GM18868 (cell line): Measurements from ENCODE around the gene PNRC1.
"Not testable (repeated sequence)": the region's sequence is repeated elsewhere in the genome, so short reads cannot be mapped to it uniquely, and the experiment has no call there.

Source experiments
- ATAC-seq: cut with Tn5 transposase; IDR thresholded peaks from one replicate; pipeline ENCODE4 v1.9.1; 2021; ENCODE audit warnings: mild to moderate bottlenecking, moderate library complexity; ENCODE audit not compliant: unreplicated experiment

The PNRC1 gene

DNA sequence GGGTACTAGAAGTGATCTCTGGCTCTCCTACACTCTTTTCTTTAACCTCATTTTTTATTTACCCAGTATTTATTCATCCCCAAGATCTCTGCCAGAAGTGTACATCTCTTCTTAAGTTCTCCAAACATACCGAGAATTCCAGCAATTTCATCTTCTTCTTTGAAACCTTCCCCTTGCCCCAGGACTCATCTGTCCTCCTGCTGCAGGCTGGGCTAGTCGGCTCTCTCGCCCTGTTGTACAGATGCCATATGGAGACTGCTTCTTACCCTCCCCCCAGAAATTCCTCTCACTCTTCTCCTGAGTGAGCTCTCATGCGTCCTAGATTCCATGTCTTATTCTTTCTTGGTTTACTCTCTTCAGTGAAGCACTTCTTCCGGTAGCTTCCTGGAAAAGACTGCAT is 21.9 kb upstream of the PNRC1 start:
- no peak for ATAC-seq

- ATAC-seq, result no peak
Observed at GRCh38 chr6:89059227-89059626, 21.3 kb upstream of the PNRC1 start.

DNA sequence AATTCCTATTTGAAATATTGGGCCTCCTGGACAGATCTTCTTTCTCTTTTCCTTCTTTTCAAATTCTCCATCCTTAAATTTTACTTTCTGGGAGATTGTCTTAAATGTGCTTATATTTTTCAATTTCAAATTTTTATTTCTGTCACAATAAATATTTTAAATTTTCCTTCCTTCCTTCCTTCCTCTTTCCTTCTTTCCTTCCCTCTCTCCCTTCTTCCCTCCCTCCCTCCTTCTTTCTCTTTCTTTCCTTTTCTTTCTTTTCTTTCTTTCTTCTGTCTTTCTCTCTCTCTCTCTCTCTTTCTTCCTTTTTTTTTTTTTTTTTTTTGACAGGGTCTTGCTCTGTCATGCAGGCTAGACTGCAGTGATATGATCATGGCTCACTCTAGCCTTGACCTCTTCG is 16.7 kb upstream of the PNRC1 start:
- ATAC-seq, result no peak

DNA sequence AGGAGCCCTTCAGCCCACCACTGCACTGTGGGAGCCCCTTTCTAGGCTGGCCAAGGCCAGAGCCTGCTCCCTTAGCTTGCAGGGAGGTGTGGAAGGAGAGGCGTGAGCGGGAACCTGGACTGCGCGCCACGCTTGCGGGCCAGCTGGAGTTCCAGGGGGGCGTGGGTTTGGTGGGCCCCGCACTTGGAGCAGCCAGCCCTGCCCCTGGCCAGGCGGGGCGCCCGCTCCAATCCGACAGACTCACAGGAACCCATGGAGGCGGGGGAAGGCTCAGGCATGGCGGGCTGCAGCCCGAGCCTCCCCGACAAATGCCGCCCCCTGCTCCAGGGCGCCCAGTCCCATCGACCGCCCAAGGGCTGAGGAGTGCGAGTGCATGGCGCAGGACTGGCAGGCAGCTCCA is 15.6 kb upstream of the PNRC1 start:
- ATAC-seq, result not testable (repeated sequence)

DNA sequence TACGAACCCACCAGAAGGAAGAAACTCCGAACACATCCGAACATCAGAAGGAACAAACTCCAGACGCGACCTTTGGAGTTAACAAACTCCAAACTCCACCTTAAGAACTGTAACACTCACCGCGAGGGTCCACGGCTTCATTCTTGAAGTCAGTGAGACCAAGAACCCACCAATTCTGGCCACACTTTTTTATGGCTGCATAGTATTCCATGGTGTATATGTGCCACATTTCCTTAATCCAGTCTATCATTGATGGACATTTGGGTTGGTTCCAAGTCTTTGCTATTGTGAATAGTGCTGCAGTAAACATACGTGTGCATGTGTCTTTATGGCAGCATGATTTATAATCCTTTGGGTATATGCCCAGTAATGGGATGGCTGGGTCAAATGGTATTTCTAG is 14.4 kb upstream of the PNRC1 start:
- ATAC-seq, result not testable (repeated sequence)

GRCh38 chr6:89066940-89067646 is 13.5 kb upstream of the PNRC1 start:
- no peak for ATAC-seq

DNA sequence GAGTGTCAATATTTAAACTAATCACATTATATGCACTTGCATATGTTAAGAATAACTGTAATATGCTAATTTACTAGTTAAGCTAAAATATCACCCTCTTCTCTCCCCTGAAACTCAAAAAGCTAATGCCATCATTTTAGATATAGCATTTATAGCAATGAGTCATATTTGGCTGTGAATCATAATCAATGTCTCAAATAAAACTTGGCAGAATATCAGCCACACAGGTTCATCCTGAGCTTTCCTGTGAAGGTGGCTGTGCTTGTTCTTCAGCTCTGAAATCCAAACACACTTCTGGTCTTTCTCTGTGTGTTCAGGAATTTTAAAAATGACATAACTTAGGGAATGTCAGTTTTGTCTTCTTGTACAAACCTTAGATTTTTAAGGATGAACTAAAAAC is 12.8 kb upstream of the PNRC1 start:
- ATAC-seq, result no peak

DNA sequence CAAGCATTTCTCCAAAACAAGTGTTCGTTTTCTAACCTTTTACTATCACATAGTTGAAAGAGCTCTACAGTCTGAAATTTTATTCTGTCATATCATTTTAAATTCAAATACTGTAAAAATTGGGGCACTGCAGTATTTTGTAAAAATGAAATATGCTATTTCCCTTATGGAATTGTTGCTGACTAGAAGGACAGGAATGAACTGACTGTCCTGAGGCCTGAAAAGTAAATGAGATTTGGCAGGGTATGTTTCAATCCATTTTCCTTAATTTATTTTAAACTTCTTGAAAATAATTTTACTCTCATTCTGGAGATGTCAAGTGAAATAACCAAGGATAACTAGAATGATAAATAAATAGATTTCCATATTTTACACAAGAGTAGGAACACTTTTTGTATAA is 11.9 kb upstream of the PNRC1 start:
- ATAC-seq, result no peak

DNA sequence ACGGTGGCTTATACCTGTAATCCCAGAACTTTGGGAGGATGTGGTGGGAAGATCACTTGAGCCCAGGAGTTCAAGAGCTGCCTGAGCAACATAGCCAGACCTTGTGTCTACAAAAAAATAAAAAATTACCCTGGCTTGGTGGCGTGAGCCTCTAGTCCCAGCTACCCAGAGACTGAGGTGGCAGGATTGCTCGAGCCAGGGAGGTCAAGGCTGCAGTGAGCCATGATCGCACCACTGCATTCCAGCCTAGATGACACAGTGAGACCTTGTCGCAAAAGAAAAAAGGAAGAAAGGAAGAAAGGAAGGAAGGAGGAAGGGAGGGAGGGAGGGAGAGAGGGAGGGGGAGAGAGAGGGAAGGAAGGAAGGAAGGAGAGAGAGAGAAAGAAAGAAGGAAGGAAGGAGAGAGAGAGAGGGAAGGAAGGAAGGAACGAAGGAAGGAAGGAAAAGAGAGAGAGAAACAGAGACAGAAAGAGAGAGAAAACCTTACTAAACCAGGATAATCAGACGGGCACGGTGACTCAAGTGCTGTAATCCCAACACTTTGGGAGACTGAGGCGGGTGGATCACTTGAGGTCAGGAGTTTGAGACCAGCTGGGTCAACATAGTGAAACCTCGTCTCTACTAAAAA is 10.9 kb upstream of the PNRC1 start:
- no peak for ATAC-seq

DNA sequence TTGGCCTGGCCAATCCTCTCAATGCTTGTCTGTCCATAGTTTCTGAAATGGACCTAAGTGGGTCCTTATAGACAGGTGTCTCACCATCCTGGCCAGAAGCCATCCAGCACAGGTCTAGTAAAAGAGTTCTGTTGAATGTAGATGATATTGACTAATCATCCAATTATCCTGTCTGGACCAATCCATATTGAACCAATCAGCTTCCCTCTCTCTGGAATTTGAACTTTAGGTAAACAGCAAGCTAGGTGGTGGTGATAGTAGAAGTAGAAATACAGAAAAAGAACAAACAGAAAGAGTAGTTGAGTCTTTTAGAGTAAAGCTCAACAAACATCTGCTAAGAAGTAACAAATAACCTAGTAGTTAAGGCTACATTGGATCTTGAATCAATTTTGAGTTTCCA is 9.5 kb upstream of the PNRC1 start:
- no peak for ATAC-seq

DNA sequence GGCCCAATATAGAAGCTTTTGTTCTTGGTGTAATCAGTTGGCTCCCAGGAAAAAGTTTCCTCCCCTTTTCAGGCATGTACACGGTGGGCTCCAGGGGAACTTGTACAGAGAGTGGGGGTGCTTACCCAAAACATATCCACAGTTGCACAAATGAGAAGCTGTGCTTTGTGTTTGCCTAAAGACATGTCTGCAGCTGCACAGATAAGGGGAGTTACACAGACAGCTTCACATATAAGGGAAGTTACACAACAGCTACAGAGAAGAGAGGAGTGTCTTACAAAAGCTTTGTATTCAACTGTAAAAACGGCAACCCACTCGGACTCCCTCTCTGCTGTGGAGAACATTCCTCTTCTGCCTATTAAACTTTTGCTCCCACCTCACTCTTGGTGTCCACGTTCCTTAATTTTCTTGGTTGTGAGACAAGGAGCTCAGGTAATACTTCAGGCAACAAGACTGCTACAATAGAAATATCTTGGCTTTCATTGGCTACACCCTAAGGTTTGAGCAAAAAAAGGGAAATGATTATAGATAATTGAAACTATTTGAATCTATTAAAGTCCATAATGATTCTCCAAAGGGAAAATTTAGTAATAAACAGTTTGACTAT is 7.4 kb upstream of the PNRC1 start:
- ATAC-seq, result no peak

DNA sequence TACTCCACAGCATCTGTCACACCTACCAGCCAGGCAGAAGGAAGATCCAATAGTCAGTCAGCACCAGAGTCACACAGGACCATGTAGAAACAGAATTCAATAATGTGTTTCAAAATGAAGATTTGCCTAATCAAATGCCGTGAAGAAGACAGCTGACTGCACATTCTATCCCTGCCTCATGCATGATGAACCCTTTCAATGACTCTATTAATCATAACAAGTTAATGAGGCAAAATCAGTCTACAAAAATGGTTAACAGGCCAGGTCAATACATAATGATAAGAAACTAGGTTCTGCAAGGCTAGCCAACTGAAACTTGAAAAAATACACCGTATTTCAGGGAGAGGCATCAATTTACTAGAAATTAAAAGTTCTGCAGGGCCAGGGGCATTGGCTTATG is 6.7 kb upstream of the PNRC1 start:
- no peak for ATAC-seq

DNA sequence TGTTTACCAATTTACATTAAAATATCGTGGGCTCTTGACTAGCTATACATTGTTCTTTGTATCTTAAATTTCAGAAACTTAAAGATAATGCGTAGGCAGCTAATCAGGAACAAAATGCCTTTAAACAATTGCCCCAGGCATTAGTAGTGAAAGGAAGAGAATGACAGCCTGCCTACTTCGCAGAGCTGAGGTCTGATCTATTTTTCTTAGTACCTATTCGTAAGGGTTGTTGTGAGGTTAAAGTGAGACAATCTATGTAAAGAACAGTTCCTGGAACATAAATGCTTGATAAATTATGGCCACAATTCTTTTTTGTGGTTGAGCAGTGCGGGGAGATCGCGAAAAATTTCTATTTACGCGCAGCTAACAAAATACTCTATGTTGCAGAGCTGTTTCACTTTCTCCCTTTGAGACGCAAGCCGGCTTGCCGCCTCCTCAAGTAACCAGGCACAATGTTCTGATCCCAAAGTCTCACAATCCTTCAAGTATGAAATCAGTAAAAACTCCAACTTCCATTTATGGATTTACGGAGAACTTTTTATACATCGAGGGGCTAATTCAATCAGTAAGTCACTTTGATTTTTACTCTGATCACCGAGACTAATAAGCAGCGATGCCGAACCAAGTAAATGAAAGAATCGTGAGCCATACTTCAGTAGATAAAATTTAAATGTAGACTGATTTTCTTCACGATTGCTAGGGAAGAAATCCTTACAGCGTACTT is 878 bp upstream of the PNRC1 start:
- ATAC-seq, result no peak

- peak; percentile 11 for ATAC-seq
Observed at GRCh38 chr6:89081129-89081422, 525 bp downstream of the PNRC1 start.

DNA sequence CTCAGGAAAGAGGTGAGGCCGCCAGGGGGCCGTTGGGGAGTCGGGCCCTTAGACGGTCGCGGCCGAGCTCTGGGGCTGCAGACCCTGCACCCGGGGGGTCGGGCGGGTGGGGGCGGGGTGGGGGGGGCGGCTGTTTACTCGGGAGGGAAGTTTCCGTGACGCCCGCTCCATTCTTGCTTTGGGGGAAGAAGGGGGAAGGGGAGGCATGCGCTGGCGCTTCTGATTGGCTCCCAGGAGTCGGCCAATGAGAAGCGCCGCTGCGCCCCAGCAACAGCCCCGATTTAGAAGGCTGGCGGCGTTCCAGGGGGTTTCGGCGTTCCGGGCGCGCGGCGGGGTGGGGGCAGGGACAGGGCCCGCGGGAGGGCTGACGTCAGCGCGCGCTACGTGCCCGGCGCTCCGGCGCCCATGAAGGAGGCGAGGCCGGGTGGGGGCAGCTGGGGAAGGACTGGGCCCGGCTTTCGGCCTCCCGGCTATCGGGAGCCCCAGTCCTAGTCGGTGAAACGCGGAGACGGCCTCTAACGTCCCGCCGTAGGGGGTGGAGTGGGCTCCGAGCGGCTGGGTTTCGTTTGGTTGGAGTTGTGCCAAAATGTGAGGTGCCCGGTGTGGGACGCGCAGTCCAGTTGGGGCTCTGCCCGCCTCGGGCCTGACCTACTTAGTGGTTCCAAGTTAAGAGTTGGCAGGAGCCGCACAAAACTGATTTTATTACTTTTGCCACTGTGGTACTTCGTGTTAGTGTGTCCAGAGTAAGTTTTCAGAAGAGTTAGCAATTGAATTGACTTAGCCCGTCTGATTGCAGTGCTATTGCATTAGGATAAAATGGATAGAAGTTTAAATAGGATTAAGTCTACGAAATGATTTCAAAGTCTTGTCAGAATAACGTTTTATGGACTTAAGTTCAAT is 1.1 kb downstream of the PNRC1 start:
- peak; percentile 67 for ATAC-seq

GRCh38 chr6:89082486-89082891 is 1.9 kb downstream of the PNRC1 start:
- no peak for ATAC-seq

- no peak for ATAC-seq
Observed at GRCh38 chr6:89084542-89084941, 4.0 kb downstream of the PNRC1 start.

- ATAC-seq, result no peak
Observed at GRCh38 chr6:89084954-89085353, 4.4 kb downstream of the PNRC1 start.

DNA sequence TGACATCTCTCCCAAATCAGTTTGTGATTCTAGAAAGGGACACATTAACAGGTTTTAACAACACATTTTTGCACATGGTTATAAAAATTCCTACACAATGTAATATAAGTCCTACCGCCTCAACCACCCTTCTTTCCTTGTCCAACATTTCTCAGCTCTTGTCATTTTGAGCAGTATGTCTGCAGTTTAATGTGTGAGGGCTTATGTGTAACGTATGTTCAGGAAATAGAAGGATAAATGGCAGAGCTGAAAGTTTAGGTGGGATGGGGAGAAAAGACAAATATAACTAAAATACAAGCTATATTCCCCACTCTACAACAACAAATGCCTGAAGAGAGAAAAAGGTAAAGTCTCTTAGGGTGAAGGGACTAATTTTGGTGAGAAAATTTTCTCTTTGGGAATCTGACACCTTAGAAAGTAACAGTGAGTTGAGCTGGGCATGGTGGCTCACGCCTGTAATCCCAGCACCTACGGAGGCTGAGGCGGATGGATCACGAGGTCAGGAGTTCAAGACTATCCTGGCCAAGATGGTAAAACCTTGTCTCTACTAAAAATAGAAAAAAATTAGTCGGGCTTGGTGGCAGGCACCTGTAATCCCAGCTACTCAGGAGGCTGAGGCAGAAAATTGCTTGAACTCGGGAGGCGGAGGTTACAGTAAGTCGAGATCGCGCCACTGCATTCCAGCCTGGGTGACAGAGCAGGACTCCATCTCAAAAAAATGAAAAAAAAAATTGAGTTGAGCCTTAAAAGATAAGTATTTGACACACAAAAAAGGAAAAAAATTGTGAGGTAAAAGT is 5.1 kb downstream of the PNRC1 start:
- ATAC-seq, result no peak

GRCh38 chr6:89087881-89088280 is 7.3 kb downstream of the PNRC1 start:
- no peak for ATAC-seq
